GM12801 (cell line): Measurements from ENCODE around the gene MROH8.

Experiments
- TF ChIP-seq, protein P1 (sequence below): IDR thresholded peaks from one replicate; pipeline ENCODE4 v1.5.1; 2011; ENCODE audit warnings: control low read depth; ENCODE audit not compliant: insufficient read length; ENCODE audit errors: extremely low read depth

MROH8 gene

DNA sequence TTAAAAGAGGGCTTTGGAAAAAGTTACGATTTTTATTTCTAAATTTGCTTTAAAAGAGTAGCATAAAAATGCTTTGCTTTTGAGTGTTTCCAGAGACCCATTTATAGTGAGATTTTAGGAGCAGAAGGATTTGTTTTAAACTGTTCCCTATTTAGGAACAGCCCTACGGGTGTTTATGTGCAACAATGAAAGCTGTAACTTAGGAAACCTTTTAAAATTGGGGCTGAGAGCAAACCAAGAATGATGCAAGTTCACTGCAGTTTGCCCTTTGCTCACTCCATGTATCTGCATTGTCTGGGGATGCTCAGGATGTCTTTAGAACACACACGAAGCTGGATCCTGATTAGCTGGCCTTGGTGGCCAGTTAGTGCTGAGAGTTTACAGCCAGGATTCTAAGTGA is 41.4 kb upstream of the MROH8 start:
- TF ChIP-seq, protein P1, sequence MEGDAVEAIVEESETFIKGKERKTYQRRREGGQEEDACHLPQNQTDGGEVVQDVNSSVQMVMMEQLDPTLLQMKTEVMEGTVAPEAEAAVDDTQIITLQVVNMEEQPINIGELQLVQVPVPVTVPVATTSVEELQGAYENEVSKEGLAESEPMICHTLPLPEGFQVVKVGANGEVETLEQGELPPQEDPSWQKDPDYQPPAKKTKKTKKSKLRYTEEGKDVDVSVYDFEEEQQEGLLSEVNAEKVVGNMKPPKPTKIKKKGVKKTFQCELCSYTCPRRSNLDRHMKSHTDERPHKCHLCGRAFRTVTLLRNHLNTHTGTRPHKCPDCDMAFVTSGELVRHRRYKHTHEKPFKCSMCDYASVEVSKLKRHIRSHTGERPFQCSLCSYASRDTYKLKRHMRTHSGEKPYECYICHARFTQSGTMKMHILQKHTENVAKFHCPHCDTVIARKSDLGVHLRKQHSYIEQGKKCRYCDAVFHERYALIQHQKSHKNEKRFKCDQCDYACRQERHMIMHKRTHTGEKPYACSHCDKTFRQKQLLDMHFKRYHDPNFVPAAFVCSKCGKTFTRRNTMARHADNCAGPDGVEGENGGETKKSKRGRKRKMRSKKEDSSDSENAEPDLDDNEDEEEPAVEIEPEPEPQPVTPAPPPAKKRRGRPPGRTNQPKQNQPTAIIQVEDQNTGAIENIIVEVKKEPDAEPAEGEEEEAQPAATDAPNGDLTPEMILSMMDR, result no peak

- TF ChIP-seq, protein P1, result no peak
Measured at GRCh38 chr20:37219751-37220668, 40.7 kb upstream of the MROH8 start.

GRCh38 chr20:37218976-37219375 is 39.6 kb upstream of the MROH8 start:
- TF ChIP-seq, protein P1, result no peak

GRCh38 chr20:37218441-37218840 is 39.1 kb upstream of the MROH8 start:
- TF ChIP-seq, protein P1, result no peak

GRCh38 chr20:37209661-37210314 is 30.4 kb upstream of the MROH8 start:
- TF ChIP-seq, protein P1, result no peak

DNA sequence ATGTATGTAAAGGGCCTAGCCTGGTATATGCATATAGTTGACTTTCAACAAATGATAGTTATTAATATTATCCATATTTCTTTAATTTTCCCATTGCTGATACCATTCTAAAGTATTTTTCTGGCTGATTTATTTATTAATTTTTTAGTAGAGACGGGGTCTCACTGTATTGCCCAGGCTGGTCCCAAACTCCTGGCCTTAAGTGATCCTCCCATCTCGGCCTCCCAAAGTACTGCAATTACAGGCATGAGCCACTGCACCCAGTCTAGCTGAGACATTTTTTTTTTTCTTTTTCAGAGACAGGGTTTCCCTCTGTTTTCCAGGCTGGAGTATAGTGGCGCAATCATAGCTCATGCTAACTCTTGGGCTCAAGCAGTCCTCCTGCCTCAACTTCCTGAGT is 29.8 kb upstream of the MROH8 start:
- TF ChIP-seq, protein P1, result no peak

DNA sequence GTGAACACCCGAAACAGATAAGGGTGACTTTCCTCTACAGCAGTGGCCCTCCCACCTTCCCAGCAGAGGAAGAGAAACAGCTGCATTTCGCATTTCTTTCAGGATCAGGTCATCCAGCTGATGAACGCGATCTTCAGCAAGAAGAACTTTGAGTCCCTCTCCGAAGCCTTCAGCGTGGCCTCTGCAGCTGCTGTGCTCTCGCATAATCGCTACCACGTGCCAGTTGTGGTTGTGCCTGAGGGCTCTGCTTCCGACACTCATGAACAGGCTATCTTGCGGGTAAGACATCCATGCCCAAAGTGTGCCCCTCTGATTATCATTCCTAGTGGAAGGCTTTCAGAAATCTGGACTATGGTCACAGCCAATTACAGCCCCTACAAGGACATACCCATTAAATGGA is 27.8 kb upstream of the MROH8 start:
- TF ChIP-seq, protein P1, result no peak
